ENCODE data around the gene INPP5A.

DNA sequence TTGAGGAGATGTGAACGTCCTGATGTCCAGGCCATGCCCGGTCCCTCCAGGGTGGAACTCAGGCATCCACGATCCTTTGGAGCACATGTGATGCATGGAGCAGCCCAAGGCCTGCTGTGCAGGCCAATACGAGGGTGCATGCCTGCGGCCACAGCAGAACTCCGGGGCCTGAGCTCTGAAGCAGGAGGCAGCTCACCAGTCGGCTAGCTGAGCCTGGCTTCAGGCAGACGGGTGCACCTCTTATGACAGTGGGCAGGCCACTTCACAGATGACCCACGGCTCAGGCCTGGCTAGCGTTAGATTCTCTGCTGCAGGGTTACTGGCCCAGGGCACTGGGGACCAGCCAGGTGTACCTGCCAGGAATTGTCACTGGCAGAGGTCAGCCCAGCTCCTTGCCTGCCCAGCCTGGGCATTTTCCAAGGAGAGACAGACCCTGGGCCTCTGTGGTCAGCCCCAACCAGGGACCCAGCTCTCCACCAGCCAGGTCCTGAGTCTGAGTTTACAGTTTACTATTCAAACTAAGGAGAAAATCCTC, 29.6 kb upstream of the INPP5A start:
- TF ChIP-seq TAF1 (IDR thresholded peaks at IDR 0.05; ENCODE audit: low read depth, low read length) (no peak), SPI1 (IDR thresholded peaks at IDR 0.05; ENCODE audit: low read depth, low read length) (no peak), POLR2AphosphoS5 (IDR thresholded peaks at IDR 0.05; ENCODE audit: low read depth, low read length) (no peak), POLR2A (IDR thresholded peaks at IDR 0.05; ENCODE audit: low read depth, low read length) (no peak)
